Measurements from ENCODE around the gene TOM1. TPM values are rescaled to one million over a fixed set of nuclear protein-coding genes. Genes with fewer than 3 reads are reported as not detected.

The TOM1 gene
- total and polyA plus RNA-seq, 12 donors: 51.1 to 72.5 (median 62.6) TPM

GRCh38 chr22:35311551-35311999 is 11.9 kb downstream of the TOM1 start:
- TF ChIP-seq CTCF (IDR thresholded peaks at IDR 0.05): no peak
- peaks cover 14 to 92% (median 73%) of the 10 kb centered on the region in 9 donors for H3K4me1 ChIP-seq
- no peaks in the 10 kb centered on the region for H3K9me3 ChIP-seq
- intact Hi-C loops (cut with DNase I): no loop called here
- peak overlapping the region in 9 of 10 donors; percentile 57 to 93 (median 86) for H3K27ac ChIP-seq
- H3K4me3 ChIP-seq: no peak overlapping the region
- H3K36me3 ChIP-seq: peaks cover 0 to 31% (median 0%) of the 10 kb centered on the region in 9 donors
- H3K27me3 ChIP-seq: no peaks in the 10 kb centered on the region
- no peak for ATAC-seq
- 90 to 92% methylated on average over 8 of the region's 8 CpGs for WGBS, 2 donors
- no peak for DNase-seq

- H3K9me3 ChIP-seq: no peaks in the 10 kb centered on the region
- 66 to 74% methylated on average over 13 of the region's 13 CpGs for WGBS, 2 donors
- no peak for TF ChIP-seq CTCF (IDR thresholded peaks at IDR 0.05)
- H3K4me3 ChIP-seq: no peak overlapping the region
- peaks cover 14 to 87% (median 67%) of the 10 kb centered on the region in 9 donors for H3K4me1 ChIP-seq
- no peak for DNase-seq
- intact Hi-C loops (cut with DNase I): no loop called here
- peak overlapping the region; percentile 81 to 93 (median 86) for H3K27ac ChIP-seq
- no peaks in the 10 kb centered on the region for H3K27me3 ChIP-seq
- H3K36me3 ChIP-seq: peaks cover 0 to 40% (median 0%) of the 10 kb centered on the region in 9 donors
- ATAC-seq: peak; percentile 4 to 48 (median 26)
These were observed 12.7 kb downstream of the TOM1 start for GRCh38 chr22:35312198-35313059.

- intact Hi-C loops (cut with DNase I): no loop called here
- no peak for TF ChIP-seq CTCF (IDR thresholded peaks at IDR 0.05)
- Histone ChIP-seq H3K27me3 (no peaks in the 10 kb centered on the region), H3K27ac (peak overlapping the region; percentile 81 to 93 (median 86)), H3K4me3 (no peak overlapping the region), H3K4me1 (peaks cover 14 to 77% (median 63%) of the 10 kb centered on the region in 9 donors), H3K36me3 (peaks cover 0 to 50% (median 8%) of the 10 kb centered on the region in 9 donors), H3K9me3 (no peaks in the 10 kb centered on the region)
- DNase-seq (peak; percentile 50 to 60), ATAC-seq (peak; percentile 36 to 67 (median 56))
- WGBS, 2 donors: 23 to 33% methylated on average over 14 of the region's 14 CpGs
These were observed 13.8 kb downstream of the TOM1 start for GRCh38 chr22:35313311-35314121.
